Keratinocyte (primary cell): ENCODE results near the gene KREMEN2.

Experiments used
- CTCF ChIP-seq, 3 experiments: IDR thresholded peaks in 1 of 3; conservative IDR thresholded peaks in 1 of 3; optimal IDR thresholded peaks in 1 of 3; 2 replicates in 2 of 3; 3 replicates in 1 of 3; pipeline versions ENCODE3 to v1.5.1; 2011; ENCODE audit warnings: low read length in 3 of 3, mild to moderate bottlenecking in 3 of 3, moderate library complexity in 2 of 3, control low read depth in 1 of 3, inconsistent platforms in 1 of 3; ENCODE audit not compliant: insufficient read depth in 2 of 3; ENCODE audit errors: extremely low read depth in 1 of 3
- EZH2 ChIP-seq: IDR thresholded peaks from one replicate; pipeline ENCODE4 v1.6.1; 2012; ENCODE audit warnings: inconsistent platforms, mild to moderate bottlenecking, low read length, moderate library complexity

GRCh38 chr16:3015865-3016521 is 51.9 kb downstream of the KREMEN2 start:
- TF ChIP-seq CTCF (optimal IDR thresholded peaks at IDR 0.05 in 1 of 3, IDR thresholded peaks at IDR 0.05 in 1 of 3, conservative IDR thresholded peaks at IDR 0.05 in 1 of 3; ENCODE audit: extremely low read depth in 1 of 3, insufficient read depth in 2 of 3, low read length in 3 of 3) (no peak), EZH2 (no peak)
